GM18868 (cell line): ENCODE results near the gene KCNK6.

ENCODE experiments used
- ATAC-seq: cut with Tn5 transposase; IDR thresholded peaks from one replicate; pipeline ENCODE4 v1.9.1; 2021; ENCODE audit warnings: mild to moderate bottlenecking, moderate library complexity; ENCODE audit not compliant: unreplicated experiment

Gene KCNK6

GRCh38 chr19:38294090-38294489 lies 25.6 kb upstream of the KCNK6 start:
- ATAC-seq, result no peak

GRCh38 chr19:38298821-38299680 lies 20.6 kb upstream of the KCNK6 start:
- no peak for ATAC-seq

DNA sequence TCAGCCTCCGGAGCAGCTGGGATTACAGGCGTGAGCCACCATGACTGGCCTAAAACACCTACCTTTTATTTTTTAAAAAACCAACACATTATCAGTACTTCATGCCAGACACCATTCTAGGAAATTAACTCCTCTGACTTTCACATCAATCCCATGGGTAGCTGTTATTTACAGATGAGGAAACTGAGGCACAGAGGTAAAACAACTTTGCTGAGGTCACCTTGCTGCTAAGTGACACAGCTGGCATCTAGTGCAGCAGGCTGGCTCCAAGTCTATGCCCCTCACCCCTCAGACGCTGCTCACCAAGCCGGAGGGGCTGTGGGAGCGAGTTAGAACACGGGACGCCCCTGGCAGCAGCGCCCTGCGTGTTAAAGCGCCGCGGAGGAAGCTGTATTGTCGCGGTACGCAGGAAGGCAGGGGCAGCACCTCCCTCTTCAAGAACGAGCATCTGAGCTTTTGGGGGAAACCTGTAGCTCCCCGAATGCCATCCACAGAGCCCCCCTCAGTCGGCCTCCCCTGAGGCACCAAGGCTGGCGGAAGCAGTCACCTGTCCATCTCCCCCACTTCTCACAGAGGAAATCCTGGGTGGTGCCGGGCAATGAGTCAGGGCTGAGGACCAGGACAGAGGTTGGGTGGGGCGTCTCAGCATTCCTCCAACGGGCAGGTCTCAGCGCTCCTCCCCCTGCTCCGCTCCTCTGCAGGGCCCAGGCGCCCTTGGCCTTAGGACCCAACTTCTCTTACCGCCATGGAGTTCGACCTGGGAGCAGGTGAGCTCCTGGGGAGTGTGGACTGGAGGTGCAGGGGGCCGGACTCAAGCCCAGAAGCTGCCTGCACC lies 15.9 kb upstream of the KCNK6 start, which contains the start of gene C19orf33:
TSS of gene C19orf33 (plus strand) at position 735 of the 835 bp plus-strand sequence. CDS start at position 746, 11 bp downstream.
- ATAC-seq, result no peak

GRCh38 chr19:38304352-38304865 lies 15.2 kb upstream of the KCNK6 start:
- ATAC-seq, result no peak

GRCh38 chr19:38304866-38305429 lies 14.7 kb upstream of the KCNK6 start:
- no peak for ATAC-seq

GRCh38 chr19:38306236-38306635 lies 13.4 kb upstream of the KCNK6 start:
- no peak for ATAC-seq

GRCh38 chr19:38307076-38307475 lies 12.6 kb upstream of the KCNK6 start:
- ATAC-seq, result no peak

DNA sequence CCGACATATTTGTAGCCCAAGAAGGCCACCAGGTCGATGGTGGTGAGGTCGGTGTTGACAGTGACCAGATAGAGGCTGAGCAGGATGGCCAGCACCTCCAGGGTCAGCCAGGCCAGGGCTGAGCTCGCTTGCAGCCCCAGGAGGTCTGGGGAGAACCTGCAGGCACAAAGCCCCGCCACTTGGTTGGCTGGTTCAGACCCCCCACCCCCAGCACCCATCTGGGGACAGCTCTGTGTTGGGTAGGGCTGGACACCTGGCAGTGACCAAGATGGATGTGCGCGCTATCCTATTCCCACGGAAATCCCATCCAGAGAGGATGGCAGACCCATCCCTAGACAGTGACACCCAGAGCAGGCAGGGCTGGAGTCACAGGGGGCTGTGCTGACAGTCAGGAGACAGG lies 12.0 kb upstream of the KCNK6 start:
- ATAC-seq, result no peak

- ATAC-seq, result no peak
Observed at GRCh38 chr19:38308006-38308766, 11.5 kb upstream of the KCNK6 start.

- ATAC-seq, result no peak
Observed at GRCh38 chr19:38308926-38309614, 10.6 kb upstream of the KCNK6 start.

- no peak for ATAC-seq
Observed at GRCh38 chr19:38309615-38310278, 9.9 kb upstream of the KCNK6 start.

DNA sequence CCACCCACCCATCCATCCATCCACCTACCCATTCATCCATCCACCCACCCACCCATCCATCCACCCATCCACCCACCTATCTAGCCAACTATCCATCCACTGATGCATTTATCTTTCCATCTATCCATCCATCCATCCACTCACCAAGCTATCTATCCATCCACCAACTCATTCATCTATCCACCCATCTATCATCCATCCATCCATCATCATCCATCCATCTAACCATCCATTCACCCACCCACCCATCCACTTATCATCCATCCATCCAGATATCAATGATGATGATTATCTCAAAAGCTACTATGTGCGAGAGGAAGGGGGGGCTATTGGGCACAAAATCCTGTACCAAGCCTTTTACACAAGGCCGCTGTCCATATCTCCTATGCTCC lies 9.4 kb upstream of the KCNK6 start:
- ATAC-seq, result no peak

- no peak for ATAC-seq
Observed at GRCh38 chr19:38310986-38311385, 8.7 kb upstream of the KCNK6 start.

DNA sequence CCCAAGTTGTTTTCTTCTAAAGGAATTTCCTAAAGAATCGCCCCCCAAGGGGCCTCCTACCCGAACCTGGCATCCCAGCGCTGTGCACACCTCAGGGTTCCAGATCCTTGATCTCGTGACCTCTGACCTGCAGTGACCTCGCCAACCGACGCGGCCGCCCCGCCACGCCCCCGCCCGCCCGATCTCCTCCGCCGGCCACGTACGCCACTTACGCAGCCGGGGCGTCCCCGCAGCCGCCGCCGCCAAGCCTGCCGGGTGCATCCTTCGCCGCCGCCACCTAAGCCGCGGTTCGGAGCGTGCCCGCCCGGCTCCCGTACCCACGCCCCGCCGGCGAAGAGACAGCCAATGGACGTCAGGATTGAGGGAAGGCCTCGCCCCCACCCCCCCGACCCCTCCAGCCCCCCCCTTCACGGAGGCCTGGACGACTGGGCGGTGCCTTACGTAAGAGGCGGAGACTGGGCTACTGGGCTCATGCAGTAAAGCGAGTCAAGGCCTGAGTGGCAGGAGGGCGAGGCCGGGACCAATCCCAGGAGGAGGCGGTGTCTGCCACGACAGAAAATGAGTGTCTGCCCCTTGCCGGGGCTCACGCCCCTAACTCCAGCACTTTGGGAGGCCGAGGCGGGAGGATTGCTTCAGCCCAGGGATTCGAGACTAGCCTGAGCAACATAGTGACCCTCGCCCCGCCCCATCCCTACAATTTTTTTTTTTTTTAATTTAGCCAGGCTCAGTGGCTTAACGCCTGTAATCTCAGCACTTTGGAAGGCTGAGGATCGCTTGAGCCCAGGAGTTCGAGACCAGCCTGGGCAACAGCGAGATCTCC lies 3.8 kb upstream of the KCNK6 start, which contains the start of gene YIF1B:
TSS of gene YIF1B (minus strand) at position 291 of the 820 bp plus-strand sequence. CDS start at position 261, 30 bp downstream.
- peak; percentile 91 for ATAC-seq

GRCh38 chr19:38316477-38317067 lies 3.1 kb upstream of the KCNK6 start:
- no peak for ATAC-seq

- no peak for ATAC-seq
Observed at GRCh38 chr19:38317104-38317612, 2.5 kb upstream of the KCNK6 start.

DNA sequence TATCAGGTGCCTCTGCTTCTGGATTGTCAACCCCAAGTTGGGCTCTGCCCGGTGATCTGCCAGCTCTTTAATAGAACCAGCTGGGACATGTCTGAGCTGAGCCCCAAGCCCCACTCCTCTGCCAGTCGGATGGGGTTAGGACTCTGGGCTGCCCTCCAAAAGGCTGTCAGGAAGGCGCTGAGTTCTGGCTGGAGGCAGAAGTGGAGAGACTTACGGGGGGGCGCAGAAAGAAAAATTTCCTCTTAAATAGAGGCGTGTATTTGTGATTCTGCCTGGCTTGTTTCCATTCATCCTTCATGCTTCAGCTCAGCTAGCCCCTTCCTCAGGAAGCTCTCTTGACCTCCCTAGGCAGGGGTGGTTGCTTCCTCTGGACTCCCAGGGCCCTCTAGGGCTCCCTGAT lies 985 bp upstream of the KCNK6 start:
- ATAC-seq, result no peak

GRCh38 chr19:38320969-38321339 lies 1.3 kb downstream of the KCNK6 start:
- no peak for ATAC-seq
